ENCODE results near the gene KLHL6. TPM values are rescaled to one million over a fixed set of nuclear protein-coding genes. Genes with fewer than 3 reads are reported as not detected.
"Not testable (repeated sequence)": the region's sequence is repeated elsewhere in the genome, so short reads cannot be mapped to it uniquely, and the experiment has no call there.

KLHL6 gene
- total and polyA plus RNA-seq, 8 donors: 0.58 to 5.7 (median 1.5) TPM

DNA sequence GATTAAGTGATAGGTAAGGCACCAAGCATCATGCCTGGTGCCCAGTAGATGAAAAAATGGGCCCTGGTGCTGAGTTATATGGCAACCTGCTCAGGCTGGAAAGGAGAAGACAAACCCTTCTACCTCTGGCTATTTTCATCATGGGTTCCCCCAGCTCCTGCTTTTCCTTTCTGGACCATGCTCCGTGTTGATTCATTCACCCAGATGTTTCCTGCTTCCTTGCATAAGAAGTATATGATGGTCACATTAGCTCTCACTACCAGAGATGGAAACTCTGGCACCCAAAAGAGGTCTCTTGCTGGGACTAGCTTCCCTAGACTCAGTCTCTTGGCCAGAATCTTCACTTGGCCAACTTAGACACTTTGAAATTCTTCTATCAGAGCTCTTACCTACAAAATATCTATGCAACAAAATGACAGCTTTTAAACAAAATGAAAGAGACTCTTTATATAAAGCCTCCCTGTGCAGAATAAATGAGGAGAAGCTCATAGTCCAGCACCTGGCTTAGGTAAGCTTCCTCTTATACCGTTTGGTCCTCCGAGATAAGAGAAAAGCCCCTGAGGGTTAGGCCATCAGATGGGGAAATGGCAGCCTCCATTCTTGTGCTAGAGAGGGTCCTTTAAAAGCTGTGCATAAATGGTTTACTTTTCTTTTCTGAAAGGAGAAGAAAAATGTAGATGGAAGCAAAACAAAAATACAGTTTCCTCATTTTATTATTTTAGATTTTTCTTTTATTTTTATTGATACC is 80.3 kb downstream of the KLHL6 start:
- no peak overlapping the region for H3K4me3 ChIP-seq
- DNase-seq: no peak
- no peak overlapping the region for H3K27ac ChIP-seq
- H3K27me3 ChIP-seq: peaks cover 0 to 9% (median 0%) of the 10 kb centered on the region in 3 donors
- no peaks in the 10 kb centered on the region for H3K36me3 ChIP-seq
- 52 to 68% (median 64%) methylated on average over 3 of the region's 3 CpGs for WGBS, 5 donors
- H3K9me3 ChIP-seq: no peaks in the 10 kb centered on the region
- intact Hi-C loops (cut with DNase I; ENCODE audit: low total_unique reads): no loop called here
- no peak for TF ChIP-seq EP300 (IDR thresholded peaks at IDR 0.05)
- TF ChIP-seq, protein P1, sequence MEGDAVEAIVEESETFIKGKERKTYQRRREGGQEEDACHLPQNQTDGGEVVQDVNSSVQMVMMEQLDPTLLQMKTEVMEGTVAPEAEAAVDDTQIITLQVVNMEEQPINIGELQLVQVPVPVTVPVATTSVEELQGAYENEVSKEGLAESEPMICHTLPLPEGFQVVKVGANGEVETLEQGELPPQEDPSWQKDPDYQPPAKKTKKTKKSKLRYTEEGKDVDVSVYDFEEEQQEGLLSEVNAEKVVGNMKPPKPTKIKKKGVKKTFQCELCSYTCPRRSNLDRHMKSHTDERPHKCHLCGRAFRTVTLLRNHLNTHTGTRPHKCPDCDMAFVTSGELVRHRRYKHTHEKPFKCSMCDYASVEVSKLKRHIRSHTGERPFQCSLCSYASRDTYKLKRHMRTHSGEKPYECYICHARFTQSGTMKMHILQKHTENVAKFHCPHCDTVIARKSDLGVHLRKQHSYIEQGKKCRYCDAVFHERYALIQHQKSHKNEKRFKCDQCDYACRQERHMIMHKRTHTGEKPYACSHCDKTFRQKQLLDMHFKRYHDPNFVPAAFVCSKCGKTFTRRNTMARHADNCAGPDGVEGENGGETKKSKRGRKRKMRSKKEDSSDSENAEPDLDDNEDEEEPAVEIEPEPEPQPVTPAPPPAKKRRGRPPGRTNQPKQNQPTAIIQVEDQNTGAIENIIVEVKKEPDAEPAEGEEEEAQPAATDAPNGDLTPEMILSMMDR (IDR thresholded peaks at IDR 0.05): no peak
- no peak for TF ChIP-seq POLR2A (IDR thresholded peaks at IDR 0.05)
- TF ChIP-seq POLR2AphosphoS5 (IDR thresholded peaks at IDR 0.05): no peak
- H3K4me1 ChIP-seq: peaks cover 0 to 9% (median 1%) of the 10 kb centered on the region in 4 donors

DNA sequence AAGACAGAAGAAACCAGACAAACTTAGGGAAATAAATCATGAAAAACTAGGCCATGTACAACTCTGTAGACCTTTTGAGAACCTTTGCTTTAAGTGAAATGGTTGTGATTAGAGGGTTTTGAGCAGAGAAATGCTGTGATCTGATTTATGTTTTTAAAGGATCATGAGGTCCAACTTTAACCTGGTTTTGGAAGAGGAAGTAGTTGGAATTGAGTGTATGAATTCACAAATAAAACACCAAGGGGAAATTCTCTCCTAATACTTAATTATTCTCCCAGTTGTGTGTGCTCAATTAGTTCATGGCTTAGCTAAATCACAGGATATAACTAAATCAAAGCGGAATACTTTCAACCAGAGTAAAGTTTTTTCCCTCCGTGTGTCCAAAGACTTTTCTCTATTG is 81.5 kb downstream of the KLHL6 start:
- intact Hi-C loops (cut with DNase I; ENCODE audit: low total_unique reads): no loop called here
- Histone ChIP-seq H3K36me3 (no peaks in the 10 kb centered on the region), H3K4me1 (peaks cover 0 to 7% (median 3%) of the 10 kb centered on the region in 4 donors), H3K27ac (no peak overlapping the region), H3K27me3 (peaks cover 0 to 7% (median 0%) of the 10 kb centered on the region in 3 donors), H3K4me3 (no peak overlapping the region), H3K9me3 (no peaks in the 10 kb centered on the region)
- no peak for DNase-seq
- no peak for TF ChIP-seq EP300 (IDR thresholded peaks at IDR 0.05)
- WGBS, 5 donors: 84 to 100% (median 90%) methylated on average over 2 of the region's 2 CpGs

DNA sequence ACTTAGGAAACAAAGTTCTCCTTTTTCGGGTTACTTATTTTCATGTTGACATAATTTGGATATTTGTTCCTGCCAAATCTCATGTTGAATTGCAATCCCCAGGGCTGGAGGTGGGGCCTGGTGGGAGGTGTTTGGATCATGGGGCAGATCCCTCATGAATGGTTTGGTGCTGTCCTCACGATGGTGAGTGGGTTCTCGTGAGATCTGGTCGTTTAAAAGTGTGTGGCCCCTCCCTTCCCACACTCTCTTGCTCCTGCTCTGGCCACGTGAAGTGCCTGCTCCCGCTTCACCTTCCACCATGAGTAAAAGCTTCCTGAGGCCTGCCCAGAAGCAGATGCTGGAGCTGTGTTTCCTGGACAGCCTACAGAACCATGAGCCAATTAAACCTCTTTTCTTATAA is 83.4 kb downstream of the KLHL6 start:
- Histone ChIP-seq H3K27ac (no peak overlapping the region), H3K27me3 (peaks cover 0 to 4% (median 0%) of the 10 kb centered on the region in 3 donors), H3K9me3 (no peaks in the 10 kb centered on the region), H3K4me1 (peaks cover 0 to 9% (median 3%) of the 10 kb centered on the region in 4 donors), H3K4me3 (no peak overlapping the region), H3K36me3 (no peaks in the 10 kb centered on the region)
- 60 to 70% (median 67%) methylated on average over 6 of the region's 6 CpGs for WGBS, 5 donors
- intact Hi-C loops (cut with DNase I; ENCODE audit: low total_unique reads): no loop called here
- DNase-seq: no peak
- no peak for TF ChIP-seq POLR2A (IDR thresholded peaks at IDR 0.05)
- TF ChIP-seq, protein P1 (IDR thresholded peaks at IDR 0.05): no peak
- TF ChIP-seq POLR2AphosphoS5 (IDR thresholded peaks at IDR 0.05): no peak
- TF ChIP-seq EP300 (IDR thresholded peaks at IDR 0.05): no peak

DNA sequence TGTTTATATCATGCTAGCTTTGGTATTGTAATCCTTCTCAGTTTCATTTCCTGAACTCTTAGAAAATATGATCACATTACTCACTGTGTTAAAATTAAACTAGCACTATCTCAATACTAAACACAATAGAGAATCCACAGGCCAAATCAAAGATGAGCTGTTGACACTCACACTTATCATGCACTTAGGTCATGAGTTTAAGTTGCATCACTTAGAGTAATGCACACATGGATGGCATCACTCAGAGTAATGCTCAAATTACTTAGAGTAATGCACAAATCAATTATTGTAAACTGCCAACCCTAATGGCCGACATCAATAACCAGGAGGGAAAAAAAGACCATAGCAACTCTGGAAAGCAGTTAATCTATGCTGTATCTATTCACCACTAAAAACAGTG is 87.1 kb downstream of the KLHL6 start:
- whole genome bisulfite sequencing, 5 donors: 50 to 76% (median 74%) methylated on average over 1 of the region's 1 CpG
- DNase-seq: no peak
- H3K4me1 ChIP-seq: peaks cover 0 to 9% (median 3%) of the 10 kb centered on the region in 4 donors
- H3K27me3 ChIP-seq: peaks cover 0 to 4% (median 0%) of the 10 kb centered on the region in 3 donors
- no peaks in the 10 kb centered on the region for H3K36me3 ChIP-seq
- no peak overlapping the region for H3K4me3 ChIP-seq
- H3K9me3 ChIP-seq: no peaks in the 10 kb centered on the region
- no peak overlapping the region for H3K27ac ChIP-seq
- TF ChIP-seq POLR2A (IDR thresholded peaks at IDR 0.05) (no peak), EP300 (IDR thresholded peaks at IDR 0.05) (no peak), POLR2AphosphoS5 (IDR thresholded peaks at IDR 0.05) (no peak)
- TF ChIP-seq, protein P1 (IDR thresholded peaks at IDR 0.05): no peak
- intact Hi-C loops (cut with DNase I; ENCODE audit: low total_unique reads): loop anchor here (5.0 kb wide), 1 partner anchor 299 kb away; no protein-coding TSS in a partner anchor

DNA sequence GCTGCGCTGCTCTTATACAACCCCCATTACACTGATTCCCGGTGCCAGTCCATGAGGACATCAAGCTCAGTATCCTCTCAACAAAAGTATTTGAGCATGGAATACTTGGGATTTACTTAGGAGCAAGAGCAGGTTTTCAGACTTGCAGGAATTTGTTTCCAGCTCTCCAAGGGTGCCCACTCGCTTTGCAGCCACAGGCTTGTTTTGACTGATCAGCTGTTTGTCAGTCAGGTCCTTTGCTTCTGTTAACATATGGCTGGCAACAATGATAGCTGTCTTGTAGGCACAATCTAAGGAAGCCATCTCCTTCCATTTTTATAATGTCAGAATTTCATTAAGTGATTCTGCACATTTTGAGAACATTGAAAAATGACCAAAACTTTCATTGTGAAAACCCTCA is 88.9 kb downstream of the KLHL6 start:
- WGBS, 5 donors: 71 to 83% (median 75%) methylated on average over 3 of the region's 3 CpGs
- peaks cover 0 to 9% (median 3%) of the 10 kb centered on the region in 4 donors for H3K4me1 ChIP-seq
- no peaks in the 10 kb centered on the region for H3K9me3 ChIP-seq
- intact Hi-C loops (cut with DNase I; ENCODE audit: low total_unique reads): loop anchor here (5.0 kb wide), 1 partner anchor 301 kb away; no protein-coding TSS in a partner anchor
- no peak for DNase-seq
- peaks cover 0 to 4% (median 0%) of the 10 kb centered on the region in 3 donors for H3K27me3 ChIP-seq
- no peak for TF ChIP-seq POLR2AphosphoS5 (IDR thresholded peaks at IDR 0.05)
- TF ChIP-seq, protein P1 (IDR thresholded peaks at IDR 0.05): no peak
- no peak for TF ChIP-seq EP300 (IDR thresholded peaks at IDR 0.05)
- TF ChIP-seq POLR2A (IDR thresholded peaks at IDR 0.05): no peak
- no peak overlapping the region for H3K27ac ChIP-seq
- no peak overlapping the region for H3K4me3 ChIP-seq
- H3K36me3 ChIP-seq: no peaks in the 10 kb centered on the region

DNA sequence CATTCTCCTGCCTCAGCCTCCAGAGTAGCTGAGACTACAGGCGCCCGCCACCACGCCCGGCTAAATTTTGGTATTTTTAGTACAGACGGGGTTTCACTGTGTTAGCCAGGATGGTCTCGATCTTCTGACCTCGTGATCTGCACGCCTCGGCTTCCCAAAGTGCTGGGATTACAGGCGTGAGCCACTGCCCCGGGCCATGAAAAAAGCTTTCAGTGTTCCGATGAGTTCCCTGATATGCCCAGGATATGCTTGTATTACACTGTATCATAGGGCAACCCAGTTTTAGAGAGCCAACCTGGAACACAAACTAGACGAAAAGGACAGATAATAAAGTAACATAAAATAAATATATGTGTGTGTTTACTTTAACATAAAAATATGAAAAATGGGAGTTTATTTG is 89.8 kb downstream of the KLHL6 start:
- intact Hi-C loops (cut with DNase I; ENCODE audit: low total_unique reads): loop anchor here (5.0 kb wide), 1 partner anchor 302 kb away; no protein-coding TSS in a partner anchor
- H3K4me1 ChIP-seq, H3K27ac ChIP-seq, H3K4me3 ChIP-seq, DNase-seq, H3K9me3 ChIP-seq, H3K36me3 ChIP-seq, H3K27me3 ChIP-seq: not testable (repeated sequence)
- WGBS, 5 donors: 80 to 83% (median 82%) methylated on average over 13 of the region's 13 CpGs

All from stomach (tissue), 9 donors.